K562 (cell line): ENCODE results near the gene ALCAM. TPM values are rescaled to one million over a fixed set of nuclear protein-coding genes. Genes with fewer than 3 reads are reported as not detected.

Source experiments
- ATAC-seq: fragments of 200-7000 bp; cut with Tn5 transposase; 3 replicates; pipeline ENCODE4 v1.9.1; 2020; ENCODE audit warnings: moderate library complexity
- BruUV-seq: library from RNA; stranded (reverse); fragments of 400-500 nt; replicated peaks from 2 replicates; lab custom pipeline; 2021; lab: Mats Ljungman, UMichigan
- CTCF ChIA-PET: fragments of 300-600 bp; formaldehyde crosslinking; extraction: SDS; loops from one replicate; lab custom pipeline; 2021; ENCODE audit warnings: low intra/inter-chr PET ratio; lab: Yijun Ruan, JAX
- POLR2A ChIA-PET: fragments of 300-600, 350-650 bp; sonication (Branson Sonifier 250); formaldehyde crosslinking; extraction: SDS; loops from one replicate; lab custom pipeline; 2021; ENCODE audit warnings: antibody characterized with exemption, inconsistent platforms; lab: Yijun Ruan, JAX
- DNase-seq, 4 experiments: peaks; one replicate each; pipeline versions ENCODE4 v3.0.0 to v3.0.0-alpha.2; 2011 to 2018; ENCODE audit warnings: low spot score in 3 of 4, mixed read lengths in 3 of 4; ENCODE audit errors: extremely low read depth in 1 of 4
- FAIRE-seq: peaks from 2 replicates; lab custom pipeline; 2011; peaks lifted over from hg19 to GRCh38; lab: Jason Lieb, UNC
- H2AFZ ChIP-seq: 2 replicates; pipeline ENCODE4 v1.6.0; 2011; ENCODE audit warnings: low read depth, low read length, control low read depth, inconsistent platforms
- H3K27ac ChIP-seq: fragments of 200-600 bp; 3 replicates; pipeline ENCODE4 v1.8.0; 2011; ENCODE audit warnings: low read depth, mild to moderate bottlenecking, control low read depth, inconsistent platforms, low read length, moderate library complexity, mixed read lengths; ENCODE audit errors: extremely low read depth
- H3K27me3 ChIP-seq, 2 experiments: fragments of 300-600 bp in 1 of 2; 2 replicates in 1 of 2; 3 replicates in 1 of 2; pipeline versions ENCODE4 v1.6.0 to v1.8.0; 2011; ENCODE audit warnings: inconsistent platforms in 2 of 2, low read length in 2 of 2, mild to moderate bottlenecking in 1 of 2, mixed read lengths in 1 of 2, moderate library complexity in 1 of 2; ENCODE audit not compliant: control insufficient read depth in 2 of 2, insufficient read depth in 2 of 2
- H3K36me3 ChIP-seq: fragments of 300-600 bp; 3 replicates; pipeline ENCODE4 v1.8.0; 2011; ENCODE audit warnings: mild to moderate bottlenecking, low read length, inconsistent platforms; ENCODE audit not compliant: control insufficient read depth, insufficient read depth
- H3K4me1 ChIP-seq, 2 experiments: fragments of 200-600 bp in 1 of 2; replicated peaks in 1 of 2; 2 replicates in 1 of 2; 3 replicates in 1 of 2; pipeline versions ENCODE4 v1.5.1 to v1.8.0; 2011; ENCODE audit warnings: inconsistent platforms in 2 of 2, low read length in 2 of 2, mild to moderate bottlenecking in 1 of 2, mixed read lengths in 1 of 2, moderate library complexity in 1 of 2; ENCODE audit not compliant: control insufficient read depth in 2 of 2, insufficient read depth in 2 of 2
- H3K4me2 ChIP-seq: 2 replicates; pipeline ENCODE4 v1.6.1; 2011; ENCODE audit warnings: low read length, control low read depth, inconsistent platforms, mixed read lengths; ENCODE audit not compliant: insufficient read depth
- H3K4me3 ChIP-seq: fragments of 200-600 bp; sonication (generic), shearing (Covaris generic); 2 replicates; pipeline ENCODE4 v1.5.1; 2016; ENCODE audit warnings: control low read depth, inconsistent platforms
- H3K79me2 ChIP-seq: fragments of 200-600 bp; 3 replicates; pipeline ENCODE4 v1.8.0; 2011; ENCODE audit warnings: low read length, inconsistent platforms; ENCODE audit not compliant: control insufficient read depth, insufficient read depth
- H3K9ac ChIP-seq, 2 experiments: 2 replicates each; pipeline versions ENCODE4 v1.6.0 to v1.6.1; 2011; ENCODE audit warnings: low read depth in 2 of 2, low read length in 2 of 2, control low read depth in 1 of 2, inconsistent platforms in 1 of 2, mild to moderate bottlenecking in 1 of 2, mixed read lengths in 1 of 2; ENCODE audit not compliant: insufficient read depth in 1 of 2
- H3K9me1 ChIP-seq: one replicate; pipeline ENCODE4 v1.6.0; 2011; ENCODE audit warnings: inconsistent platforms, mild to moderate bottlenecking, low read length, moderate library complexity; ENCODE audit not compliant: control insufficient read depth, insufficient read depth
- H3K9me3 ChIP-seq: replicated peaks from 2 replicates; pipeline ENCODE4 v1.5.1; 2011; ENCODE audit warnings: low read depth, low read length, inconsistent platforms; ENCODE audit not compliant: control insufficient read depth, insufficient read depth
- H4K20me1 ChIP-seq: replicated peaks from 2 replicates; pipeline ENCODE4 v1.6.1; 2011; ENCODE audit warnings: low read length, inconsistent platforms, mixed read lengths; ENCODE audit not compliant: control insufficient read depth, insufficient read depth
- ETV5 ChIP-seq: sonication (generic); formaldehyde crosslinking; IDR thresholded peaks from 2 replicates; pipeline ENCODE4 v1.4.0; 2020; ENCODE audit warnings: low read depth, mild to moderate bottlenecking, missing genetic modification reagents
- HINFP ChIP-seq: fragments of 450-650 bp; conservative IDR thresholded peaks from 2 replicates; pipeline ENCODE4 v1.6.1; 2016; ENCODE audit warnings: missing genetic modification characterization, low read depth, mild to moderate bottlenecking, control low read depth, missing compliant biosample characterization
- PCBP1 ChIP-seq: fragments of 200-400 bp; formaldehyde crosslinking; IDR thresholded peaks from 2 replicates; pipeline ENCODE4 v1.6.1; 2018; ENCODE audit warnings: mild to moderate bottlenecking, low read depth, low read length; ENCODE audit not compliant: poor library complexity, severe bottlenecking
- SRSF1 ChIP-seq: fragments of 200-400 bp; formaldehyde crosslinking; IDR thresholded peaks from 2 replicates; pipeline ENCODE4 v1.6.1; 2017; ENCODE audit warnings: mild to moderate bottlenecking, low read depth, low read length, moderate library complexity
- ZFP30 ChIP-seq: fragments of 250-450 bp; sonication (Bioruptor Pico); IDR thresholded peaks from 2 replicates; pipeline ENCODE4 v1.8.0; 2022; ENCODE audit warnings: moderate library complexity, mild to moderate bottlenecking, inconsistent platforms, borderline replicate concordance
- WGBS: fragments of 100-300 bp; shearing (Covaris generic); methylation state at CpG from one replicate; pipeline ENCODE4 v1.1.6; 2016; ENCODE audit warnings: low coverage, mixed read lengths; ENCODE audit not compliant: insufficient coverage; ENCODE audit errors: missing lambda C conversion rate; 5-methylcytosine and 5-hydroxymethylcytosine counted together
- in situ Hi-C: fragments of 300-500 bp; cut with MboI; formaldehyde crosslinking; loops from 4 replicates; pipeline ENCODE4 v1.15.0; 2018; ENCODE audit warnings: inconsistent platforms, mixed read lengths
- intact Hi-C: fragments of 100-400 bp; cut with micrococcal nuclease; formaldehyde crosslinking; loops from 2 replicates; pipeline ENCODE4 v1.14.2; 2022
- polyA plus RNA-seq, 8 experiments: library from polyadenylated mRNA; depleted of rRNA in 4 of 8; stranded (reverse) in 5 of 8; unstranded in 3 of 8; fragments of >200 nt; fragmentation: Nextera tagmentation in 2 of 8; fragmentation: Illumina TruSeq in 1 of 8; extraction: Ambion mirVana in 2 of 8; extraction: Trizol in 1 of 8; gene quantifications; 2 replicates each; pipeline versions ENCODE4 v1.2.1 to v1.2.3, GENCODE V29; 2011 to 2014; ENCODE audit warnings: inconsistent platforms in 1 of 8, missing spikeins in 1 of 8
- total RNA-seq, 7 experiments: library from RNA; depleted of rRNA in 6 of 7; stranded (reverse); fragments of >200 nt in 6 of 7; fragmentation: Illumina TruSeq in 2 of 7; extraction: Trizol in 2 of 7; gene quantifications; 2 replicates each; pipeline versions ENCODE4 v1.2.1 to v1.2.3, GENCODE V29; 2011 to 2021; ENCODE audit warnings: low replicate concordance in 1 of 7

Gene ALCAM
- total and polyA plus RNA-seq, 9 of the 15 experiments (the other 6 are each of a cell fraction or from before 2014, with no cell fraction given), result 0.03 to 0.98 (median 0.14) TPM; not detected in 1

GRCh38 chr3:105512061-105512460 lies 145.4 kb downstream of the ALCAM start:
- Histone ChIP-seq H4K20me1 (no peaks in the 10 kb centered on the region), H3K9me3 (no peaks in the 10 kb centered on the region), H3K36me3 (no peaks in the 10 kb centered on the region), H3K27ac (no peak overlapping the region), H3K4me3 (no peak overlapping the region), H3K79me2 (no peaks in the 10 kb centered on the region), H2AFZ (no peak overlapping the region), H3K9me1 (no peaks in the 10 kb centered on the region), H3K27me3 (no peaks in the 10 kb centered on the region), H3K4me1 (no peaks in the 10 kb centered on the region), H3K9ac (no peak overlapping the region), H3K4me2 (no peak overlapping the region)
- in situ Hi-C loops, result no loop called here
- CTCF ChIA-PET, result no interaction called here
- ATAC-seq (no peak), FAIRE-seq (no peak), DNase-seq (no peak)
- BruUV-seq, result no TSS peak
- POLR2A ChIA-PET, result interaction anchor here (0.7 kb wide), 1 partner anchor 9 kb away, joined by 3 read pairs; no protein-coding TSS in a partner anchor
- intact Hi-C loops, result loop anchor here (10.0 kb wide), 1 partner anchor 1103 kb away; no protein-coding TSS in a partner anchor
- 0% methylated on average over 1 of the region's 1 CpG for WGBS
- no peak for TF ChIP-seq ETV5 (CRISPR knock-in tag)
- no peak for TF ChIP-seq ZFP30 (CRISPR knock-in tag)
- no peak for TF ChIP-seq PCBP1
- TF ChIP-seq SRSF1, result no peak
- no peak for TF ChIP-seq HINFP (tag)
- TF ChIP-seq, all 486 proteins: peak for 0
